GM23338 (cell line): ENCODE measurements around the gene IGFBP4.

Experiments used
- CREB1 ChIP-seq: fragments of 250-450 bp; sonication (Bioruptor Pico); IDR thresholded peaks from 2 replicates; pipeline ENCODE4 v1.5.0; 2020; ENCODE audit warnings: low read depth, mild to moderate bottlenecking, moderate library complexity
- CTCF ChIP-seq, 2 experiments: fragments of 200-600 bp in 1 of 2; sonication (generic) in 1 of 2; conservative IDR thresholded peaks; 2 replicates each; pipeline versions ENCODE4 v1.5.1 to v1.6.1; 2016 to 2017; ENCODE audit warnings: antibody characterized with exemption in 2 of 2, low read depth in 2 of 2, mild to moderate bottlenecking in 2 of 2, moderate library complexity in 1 of 2
- EZH2 ChIP-seq: fragments of 200-600 bp; sonication (generic); IDR thresholded peaks from one replicate; pipeline ENCODE4 v1.8.0; 2017; ENCODE audit warnings: antibody characterized with exemption, mild to moderate bottlenecking, low read depth; ENCODE audit not compliant: unreplicated experiment
- EZH2phosphoT487 ChIP-seq: fragments of 200-600 bp; sonication (generic); IDR thresholded peaks from one replicate; pipeline ENCODE4 v1.8.1; 2018; ENCODE audit warnings: antibody characterized with exemption; ENCODE audit not compliant: unreplicated experiment
- JUNB ChIP-seq: IDR thresholded peaks from one replicate; pipeline ENCODE4 v1.6.1; 2016; ENCODE audit warnings: antibody characterized with exemption; ENCODE audit not compliant: unreplicated experiment
- POLR2AphosphoS5 ChIP-seq: IDR thresholded peaks from 2 replicates; pipeline ENCODE4 v1.6.1; 2016; ENCODE audit warnings: antibody characterized with exemption, low read depth
- REST ChIP-seq: IDR thresholded peaks from one replicate; pipeline ENCODE4 v1.6.1; 2018; ENCODE audit warnings: antibody characterized with exemption; ENCODE audit not compliant: unreplicated experiment
- STAT1 ChIP-seq: IDR thresholded peaks from one replicate; pipeline ENCODE4 v1.6.1; 2016; ENCODE audit warnings: antibody characterized with exemption; ENCODE audit not compliant: unreplicated experiment
- TF ChIP-seq, protein P1 (sequence below): IDR thresholded peaks from 2 replicates; pipeline ENCODE4 v1.6.1; 2016; ENCODE audit warnings: antibody characterized with exemption

DNA sequence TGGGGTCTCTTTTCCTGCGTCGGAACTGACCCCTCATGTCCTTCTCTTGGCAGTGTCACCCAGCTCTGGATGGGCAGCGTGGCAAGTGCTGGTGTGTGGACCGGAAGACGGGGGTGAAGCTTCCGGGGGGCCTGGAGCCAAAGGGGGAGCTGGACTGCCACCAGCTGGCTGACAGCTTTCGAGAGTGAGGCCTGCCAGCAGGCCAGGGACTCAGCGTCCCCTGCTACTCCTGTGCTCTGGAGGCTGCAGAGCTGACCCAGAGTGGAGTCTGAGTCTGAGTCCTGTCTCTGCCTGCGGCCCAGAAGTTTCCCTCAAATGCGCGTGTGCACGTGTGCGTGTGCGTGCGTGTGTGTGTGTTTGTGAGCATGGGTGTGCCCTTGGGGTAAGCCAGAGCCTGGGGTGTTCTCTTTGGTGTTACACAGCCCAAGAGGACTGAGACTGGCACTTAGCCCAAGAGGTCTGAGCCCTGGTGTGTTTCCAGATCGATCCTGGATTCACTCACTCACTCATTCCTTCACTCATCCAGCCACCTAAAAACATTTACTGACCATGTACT is 13.2 kb downstream of the IGFBP4 start:
- TF ChIP-seq REST (no peak), CTCF (conservative IDR thresholded peaks at IDR 0.05; ENCODE audit: low read depth in 2 of 2) (no peak), EZH2 (no peak), EZH2phosphoT487 (no peak), POLR2AphosphoS5 (no peak), JUNB (no peak), CREB1 (CRISPR knock-in tag) (no peak), STAT1 (no peak)
- TF ChIP-seq, protein P1, sequence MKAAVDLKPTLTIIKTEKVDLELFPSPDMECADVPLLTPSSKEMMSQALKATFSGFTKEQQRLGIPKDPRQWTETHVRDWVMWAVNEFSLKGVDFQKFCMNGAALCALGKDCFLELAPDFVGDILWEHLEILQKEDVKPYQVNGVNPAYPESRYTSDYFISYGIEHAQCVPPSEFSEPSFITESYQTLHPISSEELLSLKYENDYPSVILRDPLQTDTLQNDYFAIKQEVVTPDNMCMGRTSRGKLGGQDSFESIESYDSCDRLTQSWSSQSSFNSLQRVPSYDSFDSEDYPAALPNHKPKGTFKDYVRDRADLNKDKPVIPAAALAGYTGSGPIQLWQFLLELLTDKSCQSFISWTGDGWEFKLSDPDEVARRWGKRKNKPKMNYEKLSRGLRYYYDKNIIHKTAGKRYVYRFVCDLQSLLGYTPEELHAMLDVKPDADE, result no peak
